NCI-H82 treated with DMSO at 0.1 percent for 48 hours (cell line): ENCODE measurements around the gene MS4A2.
A peak's percentile ranks its signal among the peaks of the same experiment; 100 is the strongest.
"Not testable (repeated sequence)": the region's sequence is repeated elsewhere in the genome, so short reads cannot be mapped to it uniquely, and the experiment has no call there.

Experiments used
- DNase-seq: peaks from one replicate; lab custom pipeline; 2025; ENCODE audit not compliant: unreplicated experiment; lab: John Stamatoyannopoulos, UW

MS4A2 gene

DNA sequence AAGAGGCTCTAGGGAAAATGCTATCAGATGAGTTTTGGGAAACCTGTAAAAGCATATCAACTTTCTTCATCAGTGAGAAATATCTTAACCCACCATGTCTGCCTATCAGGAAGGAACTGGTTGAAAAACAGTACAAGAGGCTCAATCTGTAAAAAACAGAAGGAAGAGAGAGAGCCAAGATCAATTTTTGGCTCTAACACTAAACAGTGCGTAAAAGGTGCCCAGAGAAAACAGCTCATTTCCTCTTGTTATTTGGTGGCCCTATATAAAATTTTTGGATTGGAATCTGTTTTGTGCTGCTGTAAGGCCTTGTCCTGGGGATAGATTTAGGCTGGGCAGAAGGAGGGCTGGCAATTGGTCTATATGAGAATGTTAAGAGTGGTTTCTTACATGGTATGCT lies 12.1 kb downstream of the MS4A2 start:
- no peak for DNase-seq

DNA sequence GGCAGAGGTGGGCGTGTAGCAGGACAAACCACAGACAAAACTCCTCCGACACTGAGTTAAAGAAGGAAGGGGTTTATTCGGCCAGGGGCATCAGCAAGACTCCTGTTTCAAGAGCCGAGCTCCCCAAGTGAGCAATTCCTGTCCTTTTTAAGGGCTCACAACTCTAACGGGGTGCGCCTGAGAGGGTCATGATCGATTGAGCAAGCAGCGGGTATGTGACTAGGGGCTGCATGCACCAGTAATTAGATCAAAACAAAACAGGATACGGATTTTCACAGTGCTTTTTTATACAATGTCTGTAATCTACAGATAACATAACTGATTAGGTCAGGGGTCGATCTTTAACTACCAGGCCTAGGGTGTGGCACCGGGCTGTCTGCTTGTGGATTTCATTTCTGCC lies 12.9 kb downstream of the MS4A2 start:
- not testable (repeated sequence) for DNase-seq

DNA sequence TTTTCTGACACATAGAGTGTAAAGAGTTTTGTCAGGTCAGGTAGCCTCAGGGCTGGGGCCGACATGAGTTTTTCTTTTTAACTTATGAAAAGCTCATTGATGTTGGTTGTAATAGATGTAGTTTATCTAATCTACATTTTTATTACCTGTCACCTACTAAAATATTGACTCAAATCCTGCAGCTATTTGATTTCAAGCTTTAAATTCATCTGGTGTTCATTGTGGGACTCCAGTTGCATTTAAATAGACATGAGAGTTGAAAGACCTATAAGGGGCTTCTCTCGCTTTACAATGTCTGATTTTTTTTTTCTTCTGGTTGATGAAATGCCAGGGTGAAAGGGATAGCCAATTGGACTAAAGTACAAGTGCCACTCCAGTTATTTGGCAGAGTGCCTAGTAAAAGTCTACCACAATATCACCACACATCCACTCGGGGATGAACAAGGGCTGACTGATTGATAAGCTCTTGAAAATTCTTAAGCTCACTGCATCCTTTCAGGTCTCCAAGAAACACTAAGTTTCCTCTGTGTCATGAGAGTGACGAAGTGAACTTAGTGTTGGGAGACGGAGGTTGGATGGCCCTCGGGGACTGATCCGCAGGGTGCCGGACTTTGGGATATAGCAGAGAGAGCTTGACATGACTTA lies 16.1 kb downstream of the MS4A2 start:
- not testable (repeated sequence) for DNase-seq

DNA sequence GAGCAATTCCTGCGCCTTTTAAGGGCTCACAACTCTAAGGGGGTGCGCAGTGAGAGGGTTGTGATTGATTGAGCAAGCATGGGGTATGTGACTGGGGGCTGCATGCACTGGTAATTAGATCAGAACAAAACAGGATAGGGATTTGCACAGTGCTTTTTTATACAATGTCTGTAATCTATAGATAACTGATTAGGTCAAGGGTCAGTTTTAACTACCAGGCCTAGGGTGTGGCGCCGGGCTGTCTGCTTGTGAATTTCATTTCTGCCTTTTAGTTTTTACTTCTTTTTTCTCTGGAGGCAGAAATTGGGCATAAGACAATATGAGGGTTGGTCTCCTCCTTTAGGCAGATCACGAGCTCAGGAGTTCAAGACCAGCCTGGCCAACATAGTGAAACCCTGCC lies 20.2 kb downstream of the MS4A2 start:
- DNase-seq, result not testable (repeated sequence)

DNA sequence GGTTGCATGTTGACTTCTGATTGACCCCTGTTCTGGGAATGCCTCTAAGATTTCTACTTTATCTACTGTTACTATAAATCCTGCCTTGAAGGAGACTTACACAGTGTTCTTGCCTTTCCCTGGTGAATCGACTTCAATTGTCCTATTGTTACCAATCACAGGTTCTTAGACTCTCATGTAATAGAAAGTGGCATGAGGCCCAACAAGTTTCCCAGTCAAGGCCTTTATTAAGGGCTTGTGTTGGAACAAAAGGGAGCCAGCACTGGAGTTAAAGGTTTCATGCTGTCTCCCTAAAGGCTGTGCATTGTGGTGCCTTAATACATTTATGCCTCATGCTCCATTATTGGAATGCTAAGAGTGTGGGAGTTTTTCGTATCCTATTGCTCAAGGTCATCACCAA lies 23.3 kb downstream of the MS4A2 start:
- no peak for DNase-seq

DNA sequence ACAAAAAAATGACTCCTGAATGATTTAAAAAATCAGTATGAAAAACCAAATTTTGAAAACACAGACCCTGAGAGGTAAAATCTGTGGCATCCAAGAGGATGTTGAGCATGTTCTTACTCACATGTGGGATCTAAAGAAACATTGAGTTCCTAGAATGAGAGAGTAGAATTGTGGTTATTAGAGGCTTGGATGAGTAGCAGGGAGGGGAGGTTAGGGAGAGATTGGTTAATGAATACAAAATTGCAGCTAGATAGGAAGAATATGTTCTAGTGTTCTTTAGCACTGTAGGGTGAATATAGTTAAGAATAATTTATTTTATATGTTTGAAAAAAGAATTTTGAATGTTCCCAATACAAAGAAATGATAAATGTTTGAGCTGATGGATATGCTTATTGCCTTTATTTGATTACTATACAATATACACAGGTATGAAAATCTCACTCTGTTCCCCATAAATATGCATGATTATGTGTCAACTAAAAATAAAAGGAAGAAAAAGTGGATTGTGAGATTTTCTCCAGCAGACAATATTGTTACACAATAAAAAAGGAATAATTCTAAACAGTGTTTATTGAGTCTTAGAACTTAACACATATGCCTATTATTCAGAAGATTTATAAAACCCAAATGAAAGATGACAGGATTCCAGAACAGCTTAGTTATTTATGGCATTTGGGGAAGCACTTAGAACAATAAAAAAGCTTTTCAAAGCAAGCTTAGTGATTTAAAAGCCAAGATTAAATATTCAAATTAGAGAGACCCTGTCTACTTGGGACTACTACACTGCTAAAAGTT lies 28.7 kb downstream of the MS4A2 start:
- no peak for DNase-seq

DNA sequence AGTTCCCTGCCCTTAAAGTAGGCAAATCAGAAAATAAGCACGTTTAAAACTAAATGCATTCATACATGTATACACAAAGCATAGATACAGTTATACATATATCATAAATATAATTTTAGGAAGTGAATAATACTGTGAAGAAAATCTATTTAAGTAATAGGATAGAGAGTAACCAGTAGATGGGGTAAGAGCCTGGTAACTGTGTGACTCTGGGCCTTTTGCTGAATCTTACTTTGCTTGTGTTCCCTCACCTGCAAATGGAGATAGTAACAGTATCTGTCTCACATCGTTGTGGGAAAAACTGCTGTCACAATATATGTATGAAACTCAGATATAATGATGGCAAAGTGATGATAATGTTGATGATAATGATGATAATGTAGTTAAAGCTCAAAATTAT lies 29.9 kb downstream of the MS4A2 start:
- no peak for DNase-seq

DNA sequence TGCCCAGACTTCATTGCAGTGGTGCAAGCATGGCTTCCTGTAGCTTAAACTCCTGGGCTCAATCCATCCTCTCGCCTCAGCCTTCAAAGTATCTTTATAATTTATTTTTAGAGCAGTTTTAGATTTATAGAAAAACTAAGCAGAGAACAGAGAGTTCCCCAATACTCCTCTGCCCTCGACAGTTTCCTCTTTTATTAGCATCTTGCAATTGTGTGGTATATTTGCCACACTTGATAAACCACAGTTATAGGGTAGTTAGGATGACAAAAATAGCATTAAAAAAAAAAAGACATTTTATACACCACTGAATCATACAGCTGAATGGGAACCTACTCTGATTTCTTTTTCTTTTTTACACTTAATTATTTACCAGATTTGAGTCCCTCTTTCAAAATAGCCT lies 31.2 kb downstream of the MS4A2 start:
- no peak for DNase-seq

DNA sequence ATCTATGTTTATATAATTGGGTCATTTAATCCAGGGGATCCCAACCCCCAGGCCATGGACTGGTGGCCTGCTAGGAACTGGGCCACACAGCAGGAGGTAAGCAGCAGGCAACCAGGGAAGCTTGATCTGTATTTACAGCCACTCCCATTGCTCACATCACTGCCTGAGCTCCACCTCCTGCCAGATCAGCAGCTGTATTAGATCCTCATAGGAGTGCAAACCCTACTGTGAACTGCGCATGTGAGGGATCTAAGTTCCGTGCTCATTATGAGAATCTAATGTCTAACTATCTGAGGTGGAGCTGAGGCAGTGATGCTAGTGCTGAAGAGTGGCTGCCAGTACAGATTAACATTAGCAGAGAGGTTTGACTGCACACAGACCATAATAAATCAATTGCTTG lies 32.8 kb downstream of the MS4A2 start:
- DNase-seq, result peak; percentile 56

DNA sequence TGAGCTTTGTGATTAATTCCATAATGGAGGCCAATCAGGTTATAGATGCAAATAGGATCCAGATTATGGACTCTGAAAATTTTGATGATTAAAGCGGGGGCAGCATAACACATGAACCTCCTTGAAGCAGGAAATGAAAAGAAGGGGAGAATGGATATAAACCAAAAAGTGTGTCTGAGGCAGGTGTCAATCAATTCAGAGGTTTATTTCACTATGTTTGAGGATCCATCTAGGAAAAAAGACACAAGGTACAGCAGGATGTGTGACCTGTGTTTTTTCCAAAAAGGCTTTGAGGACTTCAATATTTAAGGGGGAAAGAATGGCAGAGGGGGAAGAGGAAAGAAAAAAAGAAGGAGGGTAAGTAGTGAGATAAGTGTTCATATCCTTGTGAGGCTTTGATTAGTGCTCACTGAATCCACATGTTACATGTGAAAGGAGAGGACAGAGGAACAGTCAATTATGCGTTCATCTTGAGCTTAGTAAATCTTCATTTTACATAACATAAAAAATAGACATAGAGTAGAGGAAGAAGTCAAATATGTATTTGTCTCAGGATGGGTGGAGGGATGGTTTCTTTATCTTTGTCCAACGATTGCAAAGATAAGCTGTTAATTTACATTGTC lies 34.1 kb downstream of the MS4A2 start:
- no peak for DNase-seq

DNA sequence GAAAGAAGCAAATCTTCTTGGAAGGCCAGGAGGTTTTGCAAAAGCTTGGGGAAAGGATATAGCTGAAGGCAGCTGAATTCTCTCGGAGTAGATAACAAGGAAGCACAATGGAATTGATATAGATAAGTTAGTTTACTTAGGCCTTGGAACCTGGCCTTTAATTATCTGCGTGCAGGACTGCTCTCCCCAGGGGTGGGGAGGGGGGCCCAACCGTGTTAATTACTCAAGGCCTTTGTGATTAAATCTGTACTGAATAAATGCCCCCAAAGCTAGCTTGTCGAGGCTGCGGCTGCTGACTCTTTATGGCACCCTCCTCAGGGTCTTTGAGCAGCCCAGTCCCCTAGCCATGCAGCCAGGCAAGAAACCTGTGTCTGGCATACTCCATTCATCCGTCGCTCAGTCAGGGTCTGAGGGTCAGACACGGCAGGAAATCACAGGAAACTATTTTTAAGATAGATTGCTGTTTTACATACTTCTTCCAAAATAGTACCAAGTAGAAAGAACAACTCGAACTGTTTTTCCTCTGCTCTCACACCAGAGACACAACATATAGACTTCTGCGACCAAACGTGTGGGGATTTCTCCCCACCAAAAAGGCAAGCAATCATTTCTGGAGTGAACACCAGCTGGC lies 36.5 kb downstream of the MS4A2 start:
- DNase-seq, result no peak

DNA sequence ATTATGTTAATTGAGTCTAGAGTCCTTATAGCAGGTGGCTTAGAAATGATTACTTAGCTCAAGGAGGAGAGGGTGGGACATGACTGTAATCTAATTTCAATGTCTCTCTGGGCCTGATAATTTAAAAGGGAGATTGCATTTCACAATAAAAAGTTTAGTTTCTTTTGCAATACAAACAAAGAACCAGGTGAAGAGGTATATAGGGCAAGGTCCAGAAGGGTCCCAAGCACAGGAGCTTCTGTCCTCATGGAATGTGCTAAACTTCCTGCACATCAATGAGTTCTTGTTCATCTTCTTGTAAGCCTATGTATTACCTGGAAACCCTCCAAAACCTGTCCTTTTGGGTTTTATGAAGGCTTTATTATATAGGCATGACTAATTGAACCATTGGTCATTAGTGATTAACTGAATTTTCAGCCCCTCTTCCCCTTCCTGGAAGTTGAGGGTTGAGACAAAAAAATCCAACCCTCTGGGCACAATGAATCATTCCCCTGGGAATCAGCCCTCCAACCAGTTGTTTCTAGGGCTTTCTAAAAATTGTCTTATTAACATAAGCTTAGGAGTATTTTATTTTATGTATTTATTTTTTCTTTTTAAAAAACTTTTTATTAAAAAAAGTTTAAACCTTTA lies 37.6 kb downstream of the MS4A2 start:
- DNase-seq, result no peak

DNA sequence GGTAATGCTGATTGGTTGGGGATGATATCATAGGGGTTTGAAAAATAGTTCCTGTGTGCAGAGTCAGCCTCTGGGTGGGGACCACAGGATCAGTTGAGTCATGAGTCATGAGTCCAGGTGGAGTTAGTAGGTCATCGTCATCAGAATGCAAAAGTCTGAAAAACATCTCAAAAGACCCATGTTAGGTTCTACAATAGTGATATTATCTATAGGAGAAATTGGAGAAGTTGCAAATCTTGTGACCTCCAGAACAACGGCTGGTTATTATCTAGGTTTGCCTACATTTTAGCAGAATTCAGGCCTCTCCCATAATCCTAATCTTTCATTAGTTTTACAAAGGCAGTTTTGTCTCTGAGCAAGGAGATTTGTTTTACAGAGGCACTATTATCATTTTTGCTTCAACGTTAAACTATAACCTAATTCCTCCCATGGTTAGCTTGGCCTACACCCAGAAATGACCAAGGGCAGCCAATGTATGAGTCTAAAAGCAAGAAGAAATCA lies 38.9 kb downstream of the MS4A2 start:
- DNase-seq, result no peak

DNA sequence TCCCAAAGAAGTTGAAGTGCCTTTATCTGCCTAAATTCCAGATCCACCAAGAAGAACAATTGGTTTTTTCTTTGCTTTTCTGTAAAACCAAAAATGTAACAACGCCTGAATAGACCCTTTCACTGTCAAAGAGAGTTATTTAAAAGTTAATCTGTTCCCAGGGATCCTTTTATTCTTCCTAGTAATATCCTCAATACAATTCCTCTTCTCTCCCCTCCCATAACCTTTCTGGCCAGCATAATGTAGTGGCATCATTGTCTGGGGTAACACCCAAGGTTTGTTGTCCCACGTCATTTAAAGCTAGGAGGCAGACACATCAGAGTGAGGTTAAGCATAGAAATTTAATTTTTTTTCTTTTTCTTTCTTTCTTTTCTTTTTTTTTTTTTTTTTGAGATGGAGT lies 39.9 kb downstream of the MS4A2 start:
- DNase-seq, result no peak

DNA sequence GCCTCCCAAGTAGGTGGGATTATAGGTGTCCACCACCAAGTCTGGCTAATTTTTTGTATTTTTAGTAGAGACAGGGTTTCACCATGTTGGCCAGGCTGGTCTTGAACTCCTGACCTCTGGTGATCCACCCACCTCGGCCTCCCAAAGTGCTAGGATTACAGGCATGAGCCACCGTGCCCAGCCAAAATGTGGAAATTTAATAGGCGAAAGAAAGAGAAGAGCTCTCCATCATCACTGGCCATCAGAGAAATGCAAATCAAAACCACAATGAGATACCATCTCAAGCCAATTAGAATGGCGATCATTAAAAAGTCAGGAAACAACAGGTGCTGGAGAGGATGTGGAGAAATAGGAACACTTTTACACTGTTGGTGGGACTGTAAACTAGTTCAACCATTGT lies 40.4 kb downstream of the MS4A2 start:
- not testable (repeated sequence) for DNase-seq

DNA sequence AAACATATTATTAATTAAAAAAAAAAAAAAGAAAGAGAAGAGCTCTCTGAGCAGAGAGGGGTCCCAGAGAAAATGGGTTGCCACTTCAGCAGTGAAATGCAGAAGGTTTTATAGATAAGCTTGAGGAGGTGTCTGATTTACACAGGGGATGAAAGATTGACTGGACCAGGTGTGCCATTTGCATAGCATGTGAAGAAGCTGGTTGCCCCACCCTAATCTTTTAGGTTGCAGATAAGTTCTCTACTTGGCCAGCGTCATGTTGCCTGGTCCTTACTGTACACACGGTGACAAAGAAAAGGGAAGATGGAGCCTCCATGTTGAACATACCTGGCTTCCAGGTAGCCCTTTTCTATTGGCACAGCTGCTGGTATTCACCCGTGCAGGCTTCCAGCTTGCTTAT lies 41.4 kb downstream of the MS4A2 start:
- no peak for DNase-seq

DNA sequence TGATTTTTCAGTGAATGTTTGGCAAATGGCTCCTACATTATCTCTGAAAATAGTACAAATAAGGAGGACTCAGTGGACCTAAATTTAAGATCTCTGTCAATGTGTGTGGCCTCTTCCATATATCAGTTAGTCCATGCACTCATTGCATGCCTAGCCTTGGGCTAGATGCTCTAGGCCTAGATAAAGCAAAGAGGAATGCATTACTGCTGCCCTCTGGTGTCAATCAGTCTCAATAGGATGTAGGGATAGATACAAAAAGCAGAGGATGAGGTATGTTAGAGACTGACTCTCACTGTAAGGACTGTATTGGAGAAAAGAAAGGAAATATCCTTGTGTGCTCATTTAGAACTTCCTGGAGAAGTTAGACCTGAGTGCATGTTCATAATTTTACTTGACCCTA lies 42.0 kb downstream of the MS4A2 start:
- DNase-seq, result peak; percentile 44

DNA sequence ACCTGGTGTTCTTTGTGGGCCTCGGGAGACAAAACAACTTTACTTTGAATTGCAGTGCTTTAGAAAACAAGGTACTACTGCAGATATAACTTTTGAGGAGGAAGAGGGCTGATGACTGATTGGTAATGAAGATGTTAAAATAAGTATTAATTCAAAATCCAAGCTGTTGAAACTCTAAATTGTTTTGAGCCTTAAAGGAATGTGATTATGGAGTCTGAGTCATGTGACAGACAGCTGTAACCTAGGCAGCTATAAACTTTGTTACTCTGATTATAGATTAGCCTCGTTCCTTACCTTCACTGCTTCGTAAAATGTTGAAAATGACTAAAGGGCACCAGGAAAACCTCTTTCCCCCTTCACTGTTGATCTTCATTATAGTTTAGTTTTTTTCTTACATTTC lies 43.4 kb downstream of the MS4A2 start:
- no peak for DNase-seq

DNA sequence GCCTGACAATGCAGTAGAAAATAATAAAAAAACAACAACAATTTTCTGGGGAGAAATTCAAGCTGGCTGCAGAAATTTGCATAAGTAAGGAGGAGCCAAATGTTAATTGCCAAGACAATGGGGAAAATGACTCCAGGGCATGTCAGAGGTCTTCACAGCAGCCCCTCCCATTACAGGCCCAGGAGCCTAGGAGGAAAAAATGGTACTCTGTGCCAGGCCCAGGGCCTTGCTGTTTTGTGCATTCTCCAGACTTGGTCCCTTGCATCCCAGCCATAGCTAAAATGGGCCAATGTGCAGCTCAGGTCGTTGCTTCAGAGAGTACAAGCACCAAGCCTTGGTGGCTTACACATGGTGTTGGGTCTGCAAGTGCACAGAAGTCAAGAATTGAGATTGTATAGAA lies 45.5 kb downstream of the MS4A2 start:
- DNase-seq, result no peak

DNA sequence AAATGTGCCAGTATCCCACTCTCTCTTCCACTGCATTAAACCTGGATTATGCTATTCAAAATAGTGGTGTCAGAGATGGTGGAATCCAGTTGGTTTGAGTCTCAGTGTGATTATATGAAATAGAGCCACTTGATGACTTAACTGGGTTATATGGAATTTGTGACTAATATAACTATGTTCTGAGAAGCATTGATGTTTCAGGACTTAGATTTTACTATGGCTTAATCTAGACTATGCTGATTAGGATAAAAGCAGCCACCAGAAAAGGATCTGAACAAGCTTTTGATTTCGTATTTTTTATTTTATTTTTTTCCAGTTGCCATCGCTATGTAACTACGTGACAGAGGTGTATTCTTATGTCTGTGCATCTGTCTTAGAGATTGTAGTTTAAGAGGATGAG lies 55.3 kb downstream of the MS4A2 start:
- DNase-seq, result no peak

DNA sequence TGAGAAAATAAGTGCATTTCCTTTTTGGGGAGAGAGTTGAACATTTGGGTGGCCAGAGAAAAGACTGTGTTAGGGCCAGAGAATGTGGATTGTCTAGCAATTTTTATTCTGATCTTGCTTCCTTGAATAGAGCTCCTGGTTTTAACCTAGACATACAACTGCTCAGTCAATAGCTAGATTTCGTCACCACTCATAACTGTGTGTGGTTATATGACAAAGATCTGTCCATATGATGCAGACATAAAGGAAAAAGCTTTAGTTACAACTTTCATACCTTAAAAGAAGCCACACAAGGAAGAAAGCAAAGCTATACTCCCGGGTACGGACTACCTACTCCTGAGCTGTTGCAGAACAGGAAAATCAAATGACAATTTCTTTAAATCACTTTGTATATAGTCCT lies 57.2 kb downstream of the MS4A2 start:
- no peak for DNase-seq
